Caco-2 (cell line): Measurements from ENCODE around the gene SNAPC1. TPM values are rescaled to one million over a fixed set of nuclear protein-coding genes. Genes with fewer than 3 reads are reported as not detected.

Experiments used
- BruUV-seq: library from RNA; stranded (reverse); fragments of 400-500 nt; replicated peaks from 2 replicates; lab custom pipeline; 2021; lab: Mats Ljungman, UMichigan
- CTCF ChIA-PET: fragments of 300-600 bp; sonication (Branson Sonifier 250); formaldehyde crosslinking; loops from one replicate; lab custom pipeline; 2022; ENCODE audit warnings: antibody characterized with exemption; lab: Charles Lee
- POLR2A ChIA-PET: fragments of 300-600 bp; sonication (Branson Sonifier 250); formaldehyde crosslinking; loops from one replicate; lab custom pipeline; 2022; ENCODE audit warnings: antibody characterized with exemption; lab: Charles Lee
- DNase-seq, 2 experiments: peaks; one replicate each; pipeline versions ENCODE4 v3.0.0 to v3.0.0-alpha.2; 2020 to 2022
- H3K27me3 ChIP-seq: replicated peaks from 2 replicates; pipeline ENCODE4 v1.6.0; 2011; ENCODE audit warnings: low read length; ENCODE audit not compliant: control insufficient read depth, insufficient read depth
- H3K36me3 ChIP-seq: 2 replicates; pipeline ENCODE4 v1.5.1; 2011; ENCODE audit warnings: low read length; ENCODE audit not compliant: control insufficient read depth, insufficient read depth
- H3K4me1 ChIP-seq: fragments of 250-450 bp; sonication (Bioruptor Pico); 2 replicates; pipeline ENCODE4 v1.5.1; 2020; ENCODE audit warnings: mild to moderate bottlenecking
- H3K4me3 ChIP-seq: 2 replicates; pipeline ENCODE4 v1.5.1; 2011; ENCODE audit warnings: low read depth, mild to moderate bottlenecking, control low read depth, low read length
- H3K9me3 ChIP-seq: fragments of 250-450 bp; sonication (Bioruptor Pico); 2 replicates; pipeline ENCODE4 v1.5.1; 2020; ENCODE audit warnings: mild to moderate bottlenecking, moderate library complexity
- H3K27ac Mint-ChIP-seq: one replicate; pipeline ENCODE4 v1.8.0; 2022; ENCODE audit warnings: mixed read lengths; ENCODE audit not compliant: unreplicated experiment
- H3K27me3 Mint-ChIP-seq: one replicate; pipeline ENCODE4 v1.8.0; 2022; ENCODE audit warnings: mixed read lengths; ENCODE audit not compliant: insufficient read depth, unreplicated experiment
- H3K36me3 Mint-ChIP-seq: one replicate; pipeline ENCODE4 v1.8.0; 2022; ENCODE audit warnings: mild to moderate bottlenecking, mixed read lengths; ENCODE audit not compliant: insufficient read depth, unreplicated experiment
- H3K4me1 Mint-ChIP-seq: one replicate; pipeline ENCODE4 v1.8.0; 2022; ENCODE audit warnings: low read depth, mixed read lengths; ENCODE audit not compliant: unreplicated experiment
- H3K4me3 Mint-ChIP-seq: one replicate; pipeline ENCODE4 v1.8.0; 2022; ENCODE audit warnings: mild to moderate bottlenecking, moderate library complexity, mixed read lengths; ENCODE audit not compliant: unreplicated experiment
- H3K9me3 Mint-ChIP-seq: one replicate; pipeline ENCODE4 v1.8.0; 2022; ENCODE audit warnings: mixed read lengths; ENCODE audit not compliant: unreplicated experiment
- CTCF ChIP-seq, 2 experiments: fragments of 200-600 bp in 1 of 2; IDR thresholded peaks; 1 replicate in 1 of 2; 2 replicates in 1 of 2; pipeline versions ENCODE4 v1.5.1 to v1.8.0; 2011 to 2022; ENCODE audit warnings: antibody characterized with exemption in 1 of 2, control low read depth in 1 of 2, inconsistent platforms in 1 of 2, low read depth in 1 of 2, low read length in 1 of 2, mild to moderate bottlenecking in 1 of 2, moderate library complexity in 1 of 2; ENCODE audit not compliant: insufficient read depth in 1 of 2, severe bottlenecking in 1 of 2, unreplicated experiment in 1 of 2
- intact Hi-C: fragments of 100-400 bp; cut with micrococcal nuclease; formaldehyde crosslinking; loops from one replicate; pipeline ENCODE4 v1.10.0; 2022; ENCODE audit not compliant: unreplicated experiment
- total RNA-seq: library from RNA; stranded (reverse); gene quantifications from 2 replicates; pipeline ENCODE4 v1.2.3, GENCODE V29; 2022

The SNAPC1 gene
- total RNA-seq, 1 experiment from 2014 or later: 5.1 TPM

- no peak for TF ChIP-seq CTCF (IDR thresholded peaks at IDR 0.05; ENCODE audit: insufficient read depth in 1 of 2, low read depth in 1 of 2, low read length in 1 of 2, severe bottlenecking in 1 of 2, unreplicated experiment in 1 of 2)
- H3K4me1 Mint-ChIP-seq: peaks cover 6% of the 10 kb centered on the region
- H3K9me3 Mint-ChIP-seq: no peaks in the 10 kb centered on the region
- H3K36me3 ChIP-seq: no peaks in the 10 kb centered on the region; the same call in 1 of the 2 replicates
- no peak overlapping the region for H3K27ac Mint-ChIP-seq
- BruUV-seq: no TSS peak
- no peak for DNase-seq
- intact Hi-C loops: loop anchor here (10.0 kb wide), 1 partner anchor 439 kb away; no protein-coding TSS in a partner anchor
- no peak overlapping the region for H3K4me3 ChIP-seq
- no peaks in the 10 kb centered on the region for H3K27me3 Mint-ChIP-seq
- POLR2A ChIA-PET: no interaction called here
- H3K4me1 ChIP-seq: 0 out of 2 replicates have a peak, but pooled peaks cover 5% of the 10 kb centered on the region
- peaks cover 94% of the 10 kb centered on the region for H3K36me3 Mint-ChIP-seq
- no peaks in the 10 kb centered on the region for H3K27me3 ChIP-seq
- no peaks in the 10 kb centered on the region for H3K9me3 ChIP-seq
- no peak overlapping the region for H3K4me3 Mint-ChIP-seq
- CTCF ChIA-PET: no interaction called here
These were observed 28.2 kb upstream of the SNAPC1 start for GRCh38 chr14:61733972-61734371.

DNA sequence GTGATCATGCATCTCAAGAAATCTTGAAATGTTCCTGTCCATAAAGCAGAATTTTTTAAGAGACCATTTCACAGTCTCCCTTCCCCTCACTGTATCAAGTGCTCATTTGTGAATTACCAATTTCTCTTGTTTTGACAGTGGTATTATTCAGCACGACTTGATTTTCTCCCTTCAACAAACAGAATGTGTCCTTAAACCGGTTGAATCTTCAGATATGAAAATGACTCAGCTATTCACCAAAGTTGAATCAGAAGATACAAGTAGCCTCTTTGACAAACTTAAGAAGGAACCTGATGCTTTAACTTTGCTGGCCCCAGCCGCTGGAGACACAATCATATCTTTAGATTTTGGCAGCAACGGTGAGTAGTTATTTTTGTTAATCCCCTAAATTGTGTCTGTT is 25.5 kb upstream of the SNAPC1 start:
- H3K36me3 Mint-ChIP-seq: peaks cover 93% of the 10 kb centered on the region
- H3K4me1 Mint-ChIP-seq: no peaks in the 10 kb centered on the region
- POLR2A ChIA-PET: no interaction called here
- no peak overlapping the region for H3K4me3 Mint-ChIP-seq
- no peak overlapping the region for H3K27ac Mint-ChIP-seq
- no peaks in the 10 kb centered on the region for H3K9me3 Mint-ChIP-seq
- no peak for DNase-seq
- no peaks in the 10 kb centered on the region for H3K27me3 Mint-ChIP-seq
- CTCF ChIA-PET: no interaction called here
- Histone ChIP-seq H3K4me1 (0 out of 2 replicates have a peak, but pooled peaks cover 5% of the 10 kb centered on the region), H3K36me3 (no peaks in the 10 kb centered on the region; the same call in 1 of the 2 replicates), H3K27me3 (no peaks in the 10 kb centered on the region), H3K9me3 (no peaks in the 10 kb centered on the region), H3K4me3 (no peak overlapping the region)
- TF ChIP-seq CTCF (IDR thresholded peaks at IDR 0.05; ENCODE audit: insufficient read depth in 1 of 2, low read depth in 1 of 2, low read length in 1 of 2, severe bottlenecking in 1 of 2, unreplicated experiment in 1 of 2): no peak
- intact Hi-C loops: loop anchor here (10.0 kb wide), 1 partner anchor 442 kb away; no protein-coding TSS in a partner anchor
- no TSS peak for BruUV-seq

DNA sequence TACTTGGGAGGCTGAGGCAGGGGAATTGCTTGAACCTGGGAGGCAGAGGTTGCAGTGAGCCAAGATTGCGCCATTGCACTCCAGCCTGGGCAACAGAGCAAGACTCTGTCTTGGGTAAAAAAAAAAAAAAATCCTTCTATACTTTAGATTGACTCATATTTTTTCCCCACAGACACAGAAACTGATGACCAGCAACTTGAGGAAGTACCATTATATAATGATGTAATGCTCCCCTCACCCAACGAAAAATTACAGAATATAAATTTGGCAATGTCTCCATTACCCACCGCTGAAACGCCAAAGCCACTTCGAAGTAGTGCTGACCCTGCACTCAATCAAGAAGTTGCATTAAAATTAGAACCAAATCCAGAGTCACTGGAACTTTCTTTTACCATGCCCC is 24.3 kb upstream of the SNAPC1 start:
- no TSS peak for BruUV-seq
- H3K4me1 ChIP-seq: 0 out of 2 replicates have a peak, but pooled peaks cover 5% of the 10 kb centered on the region

More for the DNA sequence above, 24.3 kb upstream of the SNAPC1 start:
- POLR2A ChIA-PET: no interaction called here
- Mint-ChIP-seq H3K4me1 (no peaks in the 10 kb centered on the region), H3K27me3 (no peaks in the 10 kb centered on the region), H3K36me3 (peaks cover 96% of the 10 kb centered on the region), H3K4me3 (no peak overlapping the region), H3K27ac (no peak overlapping the region), H3K9me3 (no peaks in the 10 kb centered on the region)
- Histone ChIP-seq H3K4me3 (no peak overlapping the region), H3K27me3 (no peaks in the 10 kb centered on the region), H3K9me3 (no peaks in the 10 kb centered on the region), H3K36me3 (peaks cover 1% of the 10 kb centered on the region; the same call in 1 of the 2 replicates)
- TF ChIP-seq CTCF (IDR thresholded peaks at IDR 0.05; ENCODE audit: insufficient read depth in 1 of 2, low read depth in 1 of 2, low read length in 1 of 2, severe bottlenecking in 1 of 2, unreplicated experiment in 1 of 2): no peak
- CTCF ChIA-PET: no interaction called here
- intact Hi-C loops: loop anchor here (10.0 kb wide), 1 partner anchor 443 kb away; no protein-coding TSS in a partner anchor
- no peak for DNase-seq
